Measurements from ENCODE around the gene AHI1.

The AHI1 gene

DNA sequence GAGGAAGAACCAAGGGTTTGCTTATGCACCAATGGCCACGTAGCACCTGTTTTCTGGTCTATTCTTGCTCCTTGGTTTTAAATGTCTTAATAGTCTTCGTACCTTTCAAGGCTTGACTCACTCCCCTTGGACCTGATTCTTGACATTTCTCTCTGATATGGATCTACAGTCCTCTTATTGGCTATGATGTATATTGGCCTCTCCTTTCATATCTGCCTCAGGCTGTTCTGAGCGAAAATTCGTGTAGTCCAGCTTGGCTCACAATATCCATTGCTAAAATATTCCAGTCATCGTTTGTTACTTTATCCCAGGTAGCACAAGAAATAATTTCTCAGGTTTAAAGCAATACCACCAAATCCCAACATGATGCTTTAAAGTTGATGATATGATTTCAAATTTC lies 256.8 kb downstream of the AHI1 start:
- DNase-seq (ENCODE audit: low read depth), result no peak
- H3K4me3 ChIP-seq (ENCODE audit: low read depth, low read length), result no peak overlapping the region
- TF ChIP-seq, protein P1, sequence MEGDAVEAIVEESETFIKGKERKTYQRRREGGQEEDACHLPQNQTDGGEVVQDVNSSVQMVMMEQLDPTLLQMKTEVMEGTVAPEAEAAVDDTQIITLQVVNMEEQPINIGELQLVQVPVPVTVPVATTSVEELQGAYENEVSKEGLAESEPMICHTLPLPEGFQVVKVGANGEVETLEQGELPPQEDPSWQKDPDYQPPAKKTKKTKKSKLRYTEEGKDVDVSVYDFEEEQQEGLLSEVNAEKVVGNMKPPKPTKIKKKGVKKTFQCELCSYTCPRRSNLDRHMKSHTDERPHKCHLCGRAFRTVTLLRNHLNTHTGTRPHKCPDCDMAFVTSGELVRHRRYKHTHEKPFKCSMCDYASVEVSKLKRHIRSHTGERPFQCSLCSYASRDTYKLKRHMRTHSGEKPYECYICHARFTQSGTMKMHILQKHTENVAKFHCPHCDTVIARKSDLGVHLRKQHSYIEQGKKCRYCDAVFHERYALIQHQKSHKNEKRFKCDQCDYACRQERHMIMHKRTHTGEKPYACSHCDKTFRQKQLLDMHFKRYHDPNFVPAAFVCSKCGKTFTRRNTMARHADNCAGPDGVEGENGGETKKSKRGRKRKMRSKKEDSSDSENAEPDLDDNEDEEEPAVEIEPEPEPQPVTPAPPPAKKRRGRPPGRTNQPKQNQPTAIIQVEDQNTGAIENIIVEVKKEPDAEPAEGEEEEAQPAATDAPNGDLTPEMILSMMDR (conservative IDR thresholded peaks at IDR 0.05; ENCODE audit: low read depth, low read length), result no peak

DNA sequence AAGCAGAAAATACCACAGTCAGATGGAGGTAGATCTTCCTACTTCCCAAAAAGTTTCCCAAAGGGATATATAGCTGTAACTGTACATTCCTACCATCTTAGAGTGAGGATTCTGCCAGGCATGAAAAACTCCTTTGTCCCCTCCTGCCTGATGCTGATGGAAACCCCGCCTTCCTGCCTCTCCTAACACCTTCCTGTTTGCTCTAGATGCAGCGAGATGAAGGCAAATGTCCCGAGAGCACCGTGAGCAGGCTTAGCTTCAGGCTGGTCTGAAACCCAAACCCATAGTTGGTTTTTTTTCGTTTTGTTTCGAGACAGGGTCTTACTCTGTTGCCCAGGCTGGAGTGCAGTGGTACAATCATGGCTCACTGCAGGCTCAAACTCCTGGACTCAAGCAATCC lies 260.8 kb downstream of the AHI1 start:
- H3K4me3 ChIP-seq (ENCODE audit: low read depth, low read length), result no peak overlapping the region
- TF ChIP-seq, protein P1 (conservative IDR thresholded peaks at IDR 0.05; ENCODE audit: low read depth, low read length), result no peak
- no peak for DNase-seq (ENCODE audit: low read depth)

DNA sequence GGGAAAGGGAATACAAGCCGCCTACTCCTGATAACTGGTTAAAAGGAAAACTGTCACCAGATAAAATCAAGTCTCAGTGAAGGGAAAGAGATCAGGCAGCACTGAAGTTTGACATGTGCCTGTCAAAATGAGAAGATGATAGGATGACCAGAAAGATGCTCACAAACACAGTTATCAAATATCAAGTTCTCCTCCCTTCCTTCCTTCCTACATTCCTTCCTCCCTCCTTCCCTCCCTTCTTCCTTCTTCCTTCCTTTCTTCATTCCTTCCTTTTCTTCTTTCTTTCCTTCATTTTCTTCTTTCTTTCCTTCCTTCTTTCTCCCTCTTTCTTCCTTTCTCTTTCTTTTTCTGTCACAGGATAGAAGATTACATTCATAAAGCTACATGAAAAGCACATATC lies 261.2 kb downstream of the AHI1 start:
- H3K4me3 ChIP-seq (ENCODE audit: low read depth, low read length), result no peak overlapping the region
- TF ChIP-seq, protein P1 (conservative IDR thresholded peaks at IDR 0.05; ENCODE audit: low read depth, low read length), result no peak
- DNase-seq (ENCODE audit: low read depth), result no peak

DNA sequence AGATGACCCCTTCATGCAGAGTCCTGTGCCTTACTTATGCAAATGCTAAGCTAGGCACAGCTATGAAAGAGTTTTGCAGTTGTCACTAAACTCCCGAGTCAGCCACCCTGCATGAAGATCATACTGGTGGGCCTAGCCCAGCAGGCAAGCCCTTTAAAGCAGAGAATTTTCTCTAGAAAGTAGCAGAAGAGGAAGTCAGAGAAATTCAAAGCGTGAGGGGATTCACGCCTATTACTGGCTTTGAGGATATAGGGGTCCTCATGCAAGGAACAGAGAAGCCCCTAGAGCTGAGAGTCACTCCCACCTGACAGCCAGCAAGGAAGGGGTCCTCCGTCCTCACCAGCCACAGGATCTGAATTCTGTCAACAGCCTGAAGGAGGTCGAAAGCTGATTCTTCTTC lies 261.8 kb downstream of the AHI1 start:
- H3K4me3 ChIP-seq (ENCODE audit: low read depth, low read length), result no peak overlapping the region
- no peak for DNase-seq (ENCODE audit: low read depth)
- TF ChIP-seq, protein P1 (conservative IDR thresholded peaks at IDR 0.05; ENCODE audit: low read depth, low read length), result no peak

DNA sequence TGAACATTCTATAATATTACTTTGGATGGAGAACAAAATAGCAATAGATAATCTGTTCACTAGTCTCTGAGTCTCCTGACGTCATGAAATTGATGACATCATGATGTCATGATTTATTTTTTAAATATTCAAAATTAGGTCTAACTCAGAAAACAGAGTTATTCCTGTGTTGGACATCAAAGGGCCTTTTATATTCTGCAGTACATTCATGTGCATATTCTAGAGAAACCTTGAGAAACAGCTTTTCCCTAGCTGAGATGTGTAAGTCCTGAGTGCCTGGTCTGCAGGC lies 263.1 kb downstream of the AHI1 start:
- DNase-seq (ENCODE audit: low read depth), result no peak
- no peak overlapping the region for H3K4me3 ChIP-seq (ENCODE audit: low read depth, low read length)
- TF ChIP-seq, protein P1 (conservative IDR thresholded peaks at IDR 0.05; ENCODE audit: low read depth, low read length), result no peak

DNA sequence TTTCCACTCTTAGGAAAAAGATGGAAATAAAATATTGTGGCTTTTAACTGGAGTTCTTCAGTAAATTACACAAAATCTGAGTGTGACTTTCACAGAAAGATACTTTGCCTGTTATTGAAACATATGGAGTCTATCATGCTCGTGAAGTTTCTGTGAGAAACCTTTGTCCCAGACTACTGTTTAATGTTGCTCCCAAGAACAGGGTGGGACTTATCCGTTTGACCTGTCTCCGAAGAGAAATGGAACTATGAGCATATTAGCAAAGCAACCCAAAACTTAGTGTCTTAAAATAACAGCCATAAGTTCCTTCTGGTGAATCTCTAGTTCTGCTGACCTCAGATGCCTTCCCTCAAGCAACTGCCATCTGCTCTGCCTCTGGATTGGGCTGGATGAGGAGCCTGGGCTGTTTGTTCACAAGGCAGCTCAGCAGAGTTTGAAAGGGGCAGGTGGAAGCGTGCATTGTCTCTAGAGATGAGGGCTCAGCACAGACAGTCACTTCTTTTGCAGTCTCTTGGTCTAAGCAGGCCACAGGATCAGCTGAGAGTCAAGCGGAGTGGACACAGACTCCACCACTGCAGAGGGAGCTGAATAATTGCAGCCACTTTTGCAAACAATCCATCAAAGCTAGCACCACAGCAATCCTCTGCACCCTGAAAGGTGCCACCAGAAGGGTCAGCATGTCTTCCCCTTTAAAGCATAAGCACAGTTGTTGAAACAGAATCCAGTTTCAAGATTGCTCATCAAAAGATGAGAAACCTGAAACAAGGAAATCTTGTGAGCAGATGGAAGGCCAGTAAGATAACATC lies 263.7 kb downstream of the AHI1 start:
- TF ChIP-seq, protein P1 (conservative IDR thresholded peaks at IDR 0.05; ENCODE audit: low read depth, low read length), result no peak
- no peak overlapping the region for H3K4me3 ChIP-seq (ENCODE audit: low read depth, low read length)
- no peak for DNase-seq (ENCODE audit: low read depth)

Data from choroid plexus epithelial cell (primary cell).